ENCODE results near the gene THSD7A. TPM values are rescaled to one million over a fixed set of nuclear protein-coding genes. Genes with fewer than 3 reads are reported as not detected.

The THSD7A gene
- total RNA-seq, 1 donor from 2014 or later: 16.1 TPM

DNA sequence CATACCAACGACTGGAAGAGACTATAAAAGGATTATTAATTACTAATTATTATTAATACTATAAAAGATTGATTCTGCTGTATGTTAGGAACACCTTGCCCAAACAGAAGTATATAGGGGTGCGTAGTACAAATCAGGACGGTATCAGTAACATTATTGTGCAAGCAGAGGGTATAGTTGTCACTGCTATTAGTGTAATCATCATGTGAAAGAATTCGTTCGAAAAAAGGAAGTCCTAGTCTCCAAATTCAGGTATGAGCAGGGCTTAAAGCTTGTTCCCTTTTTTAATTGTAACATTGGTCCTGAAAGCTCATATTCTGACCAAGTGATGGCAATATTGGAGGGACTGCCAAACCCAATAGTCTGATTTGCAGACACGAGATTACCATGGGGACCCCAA lies 81.8 kb downstream of the THSD7A start:
- DNase-seq (ENCODE audit: low read depth in 2 of 2): no peak

DNA sequence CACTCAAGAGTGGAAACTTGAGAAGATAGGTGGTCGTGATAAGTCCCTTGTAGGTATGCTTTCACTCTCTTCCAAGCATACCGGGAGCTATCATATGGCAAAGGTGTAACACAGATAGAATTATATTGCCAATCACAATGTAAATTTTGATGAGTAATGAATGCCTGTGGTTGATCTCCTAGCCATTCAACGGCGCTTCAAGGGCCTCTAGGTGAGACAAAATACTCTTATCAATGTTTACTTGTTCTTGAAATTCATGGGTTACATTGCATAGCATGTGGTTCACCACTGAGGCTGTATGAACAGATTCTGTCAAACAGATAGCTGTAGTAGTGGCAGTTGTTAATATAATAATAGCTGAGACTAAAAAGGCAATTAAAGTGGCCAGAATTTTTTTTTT lies 82.4 kb downstream of the THSD7A start:
- no peak for DNase-seq (ENCODE audit: low read depth in 2 of 2)

DNA sequence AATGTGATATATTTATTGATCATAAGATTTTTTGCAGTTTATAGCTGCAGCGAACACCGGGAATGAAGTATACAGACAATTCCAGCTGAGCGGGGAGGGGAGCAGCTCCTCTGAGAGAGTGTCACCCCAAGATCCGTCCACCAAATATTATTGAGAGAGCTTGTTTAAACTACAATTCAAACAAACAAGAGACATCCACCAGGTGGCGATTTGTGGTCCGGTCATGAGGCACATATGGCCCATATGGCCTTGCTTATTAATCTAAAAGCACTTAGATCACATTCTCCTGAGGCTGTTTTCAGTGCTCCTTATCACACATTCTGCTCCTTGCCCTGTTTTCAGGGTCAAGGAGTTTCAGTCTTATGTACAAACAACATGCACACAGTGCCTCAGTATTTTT lies 83.1 kb downstream of the THSD7A start:
- DNase-seq (ENCODE audit: low read depth in 2 of 2): no peak

DNA sequence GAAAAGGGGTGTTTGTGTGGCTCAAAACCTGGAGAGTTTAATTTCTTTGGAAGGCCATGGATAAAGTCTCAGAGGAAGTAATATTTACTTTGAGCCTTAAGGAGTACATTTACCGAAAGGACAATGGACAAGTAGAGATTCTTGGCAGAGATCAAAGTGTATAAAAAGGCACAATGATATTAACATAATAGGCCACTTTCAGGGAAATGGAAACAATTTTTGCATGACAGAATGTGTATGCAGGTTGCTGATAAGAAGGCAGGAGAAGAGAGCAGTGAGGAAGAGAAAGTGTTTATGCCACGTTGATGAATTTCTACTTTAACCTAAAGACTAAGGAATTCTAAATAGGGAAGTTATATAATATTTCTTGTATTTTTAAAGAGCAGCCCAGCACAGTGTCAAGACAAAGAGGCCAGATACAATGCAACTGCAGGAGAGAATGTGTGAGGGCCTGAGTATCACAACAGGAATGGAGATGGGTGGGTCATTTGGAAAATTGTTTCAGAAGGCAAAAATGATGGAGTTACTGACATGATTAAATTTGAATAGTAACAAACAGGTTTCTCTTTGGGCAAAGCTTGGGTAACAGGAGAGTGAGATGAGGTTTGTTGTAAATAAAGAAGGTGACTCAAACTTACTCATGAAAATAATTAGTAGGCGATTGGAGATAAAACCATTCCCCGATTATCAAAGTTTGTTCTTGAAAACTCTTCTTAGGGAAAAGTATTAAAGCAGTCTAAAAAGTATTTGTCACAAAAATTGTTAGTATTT lies 84.1 kb downstream of the THSD7A start:
- peak; percentile 40 to 78 for DNase-seq (ENCODE audit: low read depth in 2 of 2)

DNA sequence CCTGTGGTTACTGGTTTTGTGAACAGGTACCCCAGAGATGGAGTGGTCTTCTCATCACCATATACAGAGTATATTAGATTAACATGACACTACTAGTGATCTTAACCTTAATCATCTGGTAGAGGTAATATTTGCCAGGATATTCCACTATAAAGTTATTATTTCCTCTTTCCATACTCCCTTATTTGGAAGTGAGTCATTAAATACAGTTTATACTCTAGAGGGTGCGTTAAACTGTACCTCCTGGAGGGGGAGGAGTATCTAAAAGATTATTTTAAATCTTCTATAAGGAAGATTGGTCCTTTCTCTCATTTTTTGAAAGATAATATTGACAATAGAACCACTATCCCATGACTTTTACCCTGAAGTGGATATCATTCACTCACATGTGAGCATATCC lies 85.4 kb downstream of the THSD7A start:
- DNase-seq (ENCODE audit: low read depth in 2 of 2): no peak

DNA sequence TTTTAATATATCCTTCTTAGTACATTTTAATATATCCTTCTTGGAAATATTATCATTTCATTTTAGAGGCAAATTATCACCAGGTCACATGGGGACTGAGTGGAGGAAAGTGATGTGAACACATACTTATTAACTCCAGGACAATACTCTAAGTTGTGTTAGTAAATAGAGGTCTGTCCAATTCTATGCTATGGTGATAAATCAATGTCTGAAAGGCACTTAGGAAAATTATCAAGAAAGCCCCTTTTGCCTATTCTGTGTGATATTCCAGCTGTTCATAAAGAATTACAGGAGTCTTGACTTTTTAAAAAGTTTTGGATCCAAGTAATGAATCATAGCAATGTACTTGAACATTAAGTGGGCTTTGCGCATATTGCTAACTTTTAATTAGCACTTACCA lies 88.5 kb downstream of the THSD7A start:
- DNase-seq (ENCODE audit: low read depth in 2 of 2): no peak

DNA sequence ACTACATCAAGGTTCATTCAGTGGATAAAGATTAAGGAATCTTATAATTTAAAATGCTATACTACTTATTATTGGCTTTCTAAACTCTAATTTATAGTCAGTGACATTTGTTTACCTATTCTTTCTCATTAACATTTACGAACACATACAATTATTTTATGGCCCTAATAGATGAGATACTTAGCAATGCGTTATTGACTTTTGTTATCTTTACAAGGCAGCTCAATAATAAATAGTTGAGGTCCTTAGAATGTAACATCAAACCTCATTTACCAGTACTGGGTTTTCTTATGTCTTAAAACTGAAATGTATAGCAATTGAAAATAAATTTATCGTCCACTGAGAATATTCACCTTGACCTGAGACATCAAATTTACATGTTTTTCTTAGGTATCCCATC lies 89.0 kb downstream of the THSD7A start:
- no peak for DNase-seq (ENCODE audit: low read depth in 2 of 2)

DNA sequence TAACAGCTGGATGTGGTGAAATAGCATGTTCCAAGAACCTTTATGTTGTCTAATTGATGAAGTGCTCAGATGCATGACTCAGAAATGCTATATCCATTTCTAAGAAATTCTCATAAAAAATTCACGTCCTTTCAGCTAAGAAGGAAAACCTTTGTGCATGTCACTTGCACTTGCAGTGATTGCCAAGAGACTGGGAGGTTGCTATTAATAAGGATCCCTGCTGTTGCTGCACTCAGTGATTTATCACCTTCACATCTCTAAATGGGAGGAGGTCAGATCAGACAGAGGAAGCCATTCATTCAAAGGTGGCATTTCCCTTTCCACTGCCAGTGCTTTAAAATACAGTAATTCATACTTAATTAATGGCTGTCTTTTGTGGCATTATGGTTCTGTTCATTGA lies 89.5 kb downstream of the THSD7A start:
- peak in 1 of 2 donors; percentile 88 for DNase-seq (ENCODE audit: low read depth in 2 of 2)

DNA sequence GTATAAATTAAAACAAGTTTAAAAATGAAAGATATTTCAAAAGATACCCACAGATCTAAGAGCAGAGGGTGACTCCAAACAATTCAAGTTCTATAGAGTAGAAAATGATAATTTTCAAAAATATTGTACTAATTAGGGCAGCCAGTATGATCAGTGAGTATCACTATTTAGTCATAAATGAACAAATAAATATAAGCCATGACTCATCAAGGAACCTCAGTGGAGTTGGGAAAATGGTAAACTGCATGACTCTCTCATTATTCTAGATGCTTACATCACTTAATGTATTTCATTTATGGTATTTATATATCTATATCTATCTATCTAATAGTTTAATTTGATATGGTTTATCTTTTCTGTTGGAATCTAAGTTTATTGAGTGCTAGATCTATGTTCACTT lies 94.3 kb downstream of the THSD7A start:
- peak in 1 of 2 donors; percentile 38 for DNase-seq (ENCODE audit: low read depth in 2 of 2)

DNA sequence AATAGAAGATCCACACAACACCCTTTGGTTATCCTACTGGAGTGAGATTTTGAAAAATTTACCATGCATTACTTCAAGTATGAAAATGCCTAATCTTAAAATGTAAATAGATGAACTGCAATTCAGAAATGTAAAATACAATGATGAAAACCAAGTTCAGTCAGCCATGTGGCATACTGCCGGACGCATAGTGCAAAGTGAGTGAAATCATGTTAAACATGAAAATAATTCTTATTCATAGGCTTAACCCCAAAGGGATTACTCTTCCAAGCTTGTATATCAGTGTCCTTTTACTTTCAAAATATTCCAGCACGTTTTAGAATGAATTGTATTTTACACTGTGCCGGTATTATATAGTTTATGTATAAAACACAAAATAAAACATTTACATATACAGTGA lies 99.8 kb downstream of the THSD7A start:
- no peak for DNase-seq (ENCODE audit: low read depth in 2 of 2)

DNA sequence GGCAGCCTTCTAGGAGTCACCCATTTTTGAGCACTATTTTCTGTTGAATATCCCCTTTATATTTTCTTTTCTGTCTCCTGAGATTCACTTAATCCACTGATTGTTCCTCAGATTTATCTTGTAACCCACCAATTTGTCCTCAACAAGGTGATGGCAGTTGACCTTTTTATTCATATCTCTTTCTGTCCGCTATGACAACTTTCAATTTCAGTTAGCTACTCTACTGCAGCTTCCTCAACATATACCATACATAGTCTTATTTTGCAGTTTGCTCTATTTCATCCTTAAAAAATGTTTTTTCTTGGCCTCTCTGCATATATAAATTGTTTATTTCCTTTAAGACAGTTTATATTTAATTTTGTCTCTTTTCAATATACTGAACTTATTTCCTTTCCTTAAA lies 101.3 kb downstream of the THSD7A start:
- DNase-seq (ENCODE audit: low read depth in 2 of 2): no peak

DNA sequence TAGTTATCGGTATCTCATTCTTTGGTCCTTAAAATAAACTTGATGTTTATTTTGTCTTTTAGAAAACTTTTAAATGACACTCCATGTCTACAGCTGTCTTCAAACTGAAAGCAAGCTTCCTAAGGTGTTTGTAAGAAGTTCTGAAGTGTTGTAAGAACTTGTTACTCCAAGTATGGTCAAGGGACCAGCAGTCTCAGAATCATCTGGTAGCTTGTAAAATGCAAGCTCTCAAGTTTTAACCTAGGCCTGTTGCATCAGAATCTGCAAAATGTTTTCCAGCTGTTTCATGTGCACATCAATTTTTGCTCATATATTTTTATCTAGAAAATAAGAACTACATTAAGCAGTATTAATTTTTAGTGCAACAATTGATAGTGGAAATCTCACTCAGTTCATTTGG lies 104.1 kb downstream of the THSD7A start:
- no peak for DNase-seq (ENCODE audit: low read depth in 2 of 2)

DNA sequence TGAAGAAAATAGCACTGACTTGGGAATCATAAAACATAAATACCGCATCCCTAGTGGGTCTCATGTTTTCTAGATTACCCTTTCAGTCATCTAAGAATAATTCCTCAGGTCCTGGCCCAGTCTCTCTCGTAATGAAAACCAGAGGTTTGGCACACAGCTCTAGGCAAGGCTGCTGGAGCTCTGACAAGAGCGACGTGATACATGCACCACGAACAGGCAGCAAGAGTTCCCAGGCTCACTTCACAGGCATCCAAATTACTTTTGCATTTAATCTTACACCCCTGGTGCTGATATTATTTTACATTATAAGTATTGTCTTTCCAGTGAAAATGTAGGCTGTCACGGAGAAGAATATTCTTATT lies 105.2 kb downstream of the THSD7A start:
- no peak for DNase-seq (ENCODE audit: low read depth in 2 of 2)

DNA sequence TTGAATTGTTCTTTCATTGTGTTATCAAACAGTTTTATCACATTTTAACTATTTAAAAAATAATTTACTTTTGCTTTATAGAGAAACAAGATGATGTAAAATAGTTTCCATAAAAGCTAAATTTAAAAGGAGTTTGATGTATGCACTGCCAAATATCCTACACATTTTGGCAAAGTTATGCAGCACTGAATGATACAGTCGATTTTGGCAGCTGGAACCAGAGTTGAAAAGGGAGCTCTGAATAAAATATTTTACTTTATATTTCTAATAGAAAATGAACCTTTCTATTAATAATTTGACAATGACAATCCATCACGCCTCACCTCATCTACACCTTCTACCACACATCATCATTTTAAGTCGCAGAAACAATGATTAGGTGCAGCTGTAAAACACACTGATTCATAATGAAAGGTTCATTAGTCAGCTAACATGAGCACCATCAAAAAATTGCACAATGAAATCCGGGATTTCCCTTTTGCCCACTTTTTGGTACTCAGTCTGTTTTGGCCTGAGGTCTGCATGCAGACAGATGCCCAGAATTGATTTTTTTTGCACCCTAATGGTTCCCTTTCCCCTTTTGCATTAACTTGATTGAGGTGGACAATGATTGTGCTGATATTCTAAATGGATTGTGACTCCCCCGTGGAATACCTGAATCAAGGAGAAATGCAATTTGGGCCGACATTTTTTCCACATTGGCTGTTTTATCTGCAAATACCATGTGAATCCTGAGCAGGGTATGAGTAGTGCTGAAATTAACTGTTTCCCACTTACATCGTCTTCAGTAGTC lies 105.8 kb downstream of the THSD7A start:
- no peak for DNase-seq (ENCODE audit: low read depth in 2 of 2)

DNA sequence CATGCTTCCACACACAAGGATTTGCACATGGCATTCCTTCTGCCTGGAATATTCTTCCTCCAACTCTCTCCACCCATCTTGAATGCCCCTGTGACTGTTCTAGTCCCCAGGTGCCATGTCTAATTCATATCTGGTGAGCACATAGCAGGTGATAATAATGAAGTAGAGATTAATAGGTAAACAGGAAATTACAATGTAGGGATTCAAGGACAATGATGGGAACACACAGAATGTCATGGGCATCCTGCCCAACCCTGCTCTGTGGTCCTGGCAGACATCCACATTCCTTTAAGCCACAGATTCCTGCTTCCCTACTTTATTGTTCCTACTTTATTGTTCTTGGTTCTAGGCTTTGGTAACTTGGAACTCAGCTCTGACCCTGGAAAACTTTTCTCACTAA lies 115.8 kb downstream of the THSD7A start:
- peak; percentile 97 to 98 for DNase-seq (ENCODE audit: low read depth in 2 of 2)

DNA sequence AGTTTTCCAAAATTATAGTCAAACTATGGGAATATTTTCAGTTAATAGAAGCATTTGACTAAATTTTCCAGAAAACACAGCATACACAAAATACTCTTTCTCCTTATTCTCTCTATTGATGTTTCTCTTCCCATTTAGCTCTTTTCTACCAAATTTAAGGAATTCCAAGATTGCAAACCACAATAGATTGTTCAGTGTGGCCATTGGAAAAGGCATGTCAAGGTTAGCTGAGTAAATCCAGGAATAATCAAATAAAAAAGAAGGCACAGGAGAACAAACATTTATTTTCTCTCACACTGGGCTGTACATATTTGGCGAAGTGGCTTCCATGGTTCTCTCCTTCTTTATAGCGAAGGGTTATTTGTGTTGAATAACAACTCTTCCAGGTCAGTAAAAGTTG lies 117.3 kb downstream of the THSD7A start:
- DNase-seq (ENCODE audit: low read depth in 2 of 2): no peak

DNA sequence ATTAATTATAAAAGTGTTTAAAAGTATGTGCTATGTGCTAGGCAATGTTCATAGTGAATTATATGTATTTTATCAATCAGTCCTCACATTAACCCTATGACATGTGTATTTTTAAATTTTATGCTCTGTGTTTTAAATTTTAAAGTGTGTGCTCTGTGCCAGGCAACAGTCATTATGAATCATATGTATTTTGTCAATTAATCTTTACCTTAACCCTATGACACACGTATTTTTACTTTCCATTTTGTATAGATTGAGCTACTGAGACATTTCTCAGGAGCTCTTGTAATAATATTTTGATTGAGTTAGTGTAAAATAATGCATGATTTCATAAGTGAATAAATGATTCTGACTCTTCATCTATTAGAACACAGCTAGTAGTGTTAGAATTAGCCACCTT lies 117.8 kb downstream of the THSD7A start:
- DNase-seq (ENCODE audit: low read depth in 2 of 2): peak in 1 of 2 donors; percentile 47

DNA sequence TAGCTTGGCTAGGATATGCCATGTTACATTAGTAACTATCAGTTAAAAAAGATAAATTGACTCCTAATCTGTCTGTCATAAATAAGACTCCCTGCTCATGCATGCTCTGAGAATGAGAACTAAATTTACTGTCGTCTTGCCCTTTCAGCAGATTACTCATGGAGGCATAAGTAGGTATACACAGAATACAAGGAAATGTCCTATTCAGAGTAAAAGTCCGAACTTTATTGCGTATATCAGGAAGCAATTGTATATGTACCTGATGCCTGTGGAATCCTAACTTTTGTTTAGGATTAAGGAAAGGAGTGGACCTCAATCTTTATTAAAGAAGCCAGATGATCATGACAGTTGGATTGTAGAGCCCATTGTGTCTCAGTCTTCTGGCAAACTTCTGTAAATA lies 118.6 kb downstream of the THSD7A start:
- DNase-seq (ENCODE audit: low read depth in 2 of 2): peak in 1 of 2 donors; percentile 19

DNA sequence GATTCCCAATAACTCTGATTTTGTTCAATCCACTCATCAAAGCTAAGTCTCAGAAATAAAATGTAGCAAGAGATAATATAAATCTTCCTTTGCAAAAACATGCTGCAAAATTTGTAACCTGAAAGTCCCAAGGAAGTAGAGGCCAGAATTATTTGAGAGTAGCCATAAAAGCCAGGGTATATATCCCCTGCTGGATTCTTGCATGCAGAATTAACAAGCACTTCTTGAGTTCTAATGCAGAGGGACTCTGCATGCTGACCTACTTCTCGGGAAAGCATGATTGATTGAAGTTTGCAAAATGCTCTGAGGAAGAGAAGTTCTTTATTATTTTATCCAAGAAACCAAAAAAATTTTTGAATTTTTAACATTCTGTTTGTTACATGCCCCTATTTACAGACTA lies 121.6 kb downstream of the THSD7A start:
- DNase-seq (ENCODE audit: low read depth in 2 of 2): no peak

DNA sequence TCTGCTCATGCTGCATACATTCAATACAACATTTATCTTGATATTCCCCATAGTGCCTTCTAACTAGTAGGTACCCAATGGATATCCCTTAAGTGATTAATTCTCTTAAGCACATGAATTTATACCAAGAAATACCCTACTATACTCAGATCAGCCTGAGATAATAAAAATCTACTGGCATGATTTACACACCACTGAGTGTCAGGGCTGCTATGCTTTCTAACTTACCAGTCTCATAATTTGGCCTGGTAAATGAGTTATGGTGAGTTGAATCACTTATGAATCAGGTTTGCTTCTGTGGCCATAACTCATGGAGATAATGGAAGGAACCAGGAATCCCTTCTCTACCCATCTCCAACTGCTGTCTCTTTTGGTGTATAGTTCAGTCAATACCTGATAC lies 122.8 kb downstream of the THSD7A start:
- DNase-seq (ENCODE audit: low read depth in 2 of 2): no peak

DNA sequence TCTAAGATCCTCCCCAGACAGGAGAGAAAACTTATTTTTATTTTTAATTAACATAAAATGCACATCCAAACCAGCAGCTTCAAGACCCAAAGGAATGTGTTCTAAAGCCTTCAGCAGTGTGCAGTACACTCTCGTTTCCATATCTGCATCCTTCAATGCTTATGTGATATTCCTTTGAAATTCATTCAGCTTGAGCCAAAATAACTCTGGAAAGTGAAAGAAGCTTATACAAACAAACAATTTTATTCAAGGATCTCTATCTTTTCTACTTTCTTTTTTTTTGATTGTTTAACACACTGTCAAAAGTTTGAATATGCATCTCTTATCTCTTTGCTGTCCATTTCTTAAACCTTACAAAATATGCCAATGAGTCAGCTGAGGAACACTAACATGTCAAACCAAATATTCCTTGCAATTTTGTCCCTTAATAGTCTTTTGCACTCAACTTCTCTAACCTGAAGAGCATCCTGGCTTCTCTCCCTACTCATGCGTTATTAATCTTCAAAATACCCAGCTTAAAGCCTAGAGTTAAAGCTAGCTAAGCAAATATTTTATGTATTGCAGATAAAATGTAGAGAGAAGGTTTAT lies 124.3 kb downstream of the THSD7A start:
- peak in 1 of 2 donors; percentile 25 for DNase-seq (ENCODE audit: low read depth in 2 of 2)

DNA sequence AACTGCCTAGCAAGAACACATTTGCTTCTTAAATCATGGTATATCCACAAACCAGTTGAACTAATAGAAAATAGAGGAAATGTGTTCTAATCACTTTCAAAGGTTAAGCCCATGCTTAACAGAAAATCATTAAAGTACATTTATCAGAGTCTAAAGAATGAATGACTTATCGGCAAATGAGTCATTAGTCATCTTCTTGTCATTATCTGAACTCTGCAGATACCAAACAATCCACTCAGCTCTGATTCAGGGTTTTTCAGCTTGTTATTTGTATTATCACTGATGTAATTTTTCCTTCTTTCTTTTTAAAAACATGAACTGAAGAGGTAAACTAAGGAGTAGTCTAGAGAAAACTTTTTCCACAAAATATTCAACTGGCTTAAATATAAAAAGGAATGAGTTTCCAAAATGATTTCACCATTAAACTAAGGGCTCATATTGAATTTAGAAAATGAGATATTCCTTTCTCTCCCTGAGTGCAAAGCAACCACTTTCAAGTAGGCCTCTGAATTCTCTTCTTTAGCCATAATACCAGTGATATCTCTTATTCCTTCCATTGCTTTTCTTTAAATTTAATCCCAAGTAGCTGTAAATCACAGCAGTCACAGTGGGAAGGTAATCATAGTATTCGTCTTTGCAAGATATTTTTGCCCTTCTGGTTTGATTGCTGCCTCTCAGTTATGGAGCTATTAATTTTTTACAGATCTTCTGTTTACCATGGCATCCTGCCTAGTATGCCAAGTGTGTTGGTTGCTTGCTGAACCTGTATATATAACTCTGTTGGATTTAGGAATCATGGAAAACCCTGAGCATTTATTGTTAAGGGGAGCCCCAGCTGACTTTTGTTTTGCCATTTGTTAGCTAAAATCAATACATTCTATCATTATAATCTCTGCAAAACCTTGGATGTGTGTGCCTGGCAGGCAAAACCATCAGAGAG lies 125.1 kb downstream of the THSD7A start:
- peak; percentile 43 to 53 for DNase-seq (ENCODE audit: low read depth in 2 of 2)

Measured in lung microvascular endothelial cell (primary cell).